ENCODE measurements around the gene NRDE2.

NRDE2 gene, protein sequence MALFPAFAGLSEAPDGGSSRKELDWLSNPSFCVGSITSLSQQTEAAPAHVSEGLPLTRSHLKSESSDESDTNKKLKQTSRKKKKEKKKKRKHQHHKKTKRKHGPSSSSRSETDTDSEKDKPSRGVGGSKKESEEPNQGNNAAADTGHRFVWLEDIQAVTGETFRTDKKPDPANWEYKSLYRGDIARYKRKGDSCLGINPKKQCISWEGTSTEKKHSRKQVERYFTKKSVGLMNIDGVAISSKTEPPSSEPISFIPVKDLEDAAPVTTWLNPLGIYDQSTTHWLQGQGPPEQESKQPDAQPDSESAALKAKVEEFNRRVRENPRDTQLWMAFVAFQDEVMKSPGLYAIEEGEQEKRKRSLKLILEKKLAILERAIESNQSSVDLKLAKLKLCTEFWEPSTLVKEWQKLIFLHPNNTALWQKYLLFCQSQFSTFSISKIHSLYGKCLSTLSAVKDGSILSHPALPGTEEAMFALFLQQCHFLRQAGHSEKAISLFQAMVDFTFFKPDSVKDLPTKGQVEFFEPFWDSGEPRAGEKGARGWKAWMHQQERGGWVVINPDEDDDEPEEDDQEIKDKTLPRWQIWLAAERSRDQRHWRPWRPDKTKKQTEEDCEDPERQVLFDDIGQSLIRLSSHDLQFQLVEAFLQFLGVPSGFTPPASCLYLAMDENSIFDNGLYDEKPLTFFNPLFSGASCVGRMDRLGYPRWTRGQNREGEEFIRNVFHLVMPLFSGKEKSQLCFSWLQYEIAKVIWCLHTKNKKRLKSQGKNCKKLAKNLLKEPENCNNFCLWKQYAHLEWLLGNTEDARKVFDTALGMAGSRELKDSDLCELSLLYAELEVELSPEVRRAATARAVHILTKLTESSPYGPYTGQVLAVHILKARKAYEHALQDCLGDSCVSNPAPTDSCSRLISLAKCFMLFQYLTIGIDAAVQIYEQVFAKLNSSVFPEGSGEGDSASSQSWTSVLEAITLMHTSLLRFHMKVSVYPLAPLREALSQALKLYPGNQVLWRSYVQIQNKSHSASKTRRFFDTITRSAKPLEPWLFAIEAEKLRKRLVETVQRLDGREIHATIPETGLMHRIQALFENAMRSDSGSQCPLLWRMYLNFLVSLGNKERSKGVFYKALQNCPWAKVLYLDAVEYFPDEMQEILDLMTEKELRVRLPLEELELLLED

DNA sequence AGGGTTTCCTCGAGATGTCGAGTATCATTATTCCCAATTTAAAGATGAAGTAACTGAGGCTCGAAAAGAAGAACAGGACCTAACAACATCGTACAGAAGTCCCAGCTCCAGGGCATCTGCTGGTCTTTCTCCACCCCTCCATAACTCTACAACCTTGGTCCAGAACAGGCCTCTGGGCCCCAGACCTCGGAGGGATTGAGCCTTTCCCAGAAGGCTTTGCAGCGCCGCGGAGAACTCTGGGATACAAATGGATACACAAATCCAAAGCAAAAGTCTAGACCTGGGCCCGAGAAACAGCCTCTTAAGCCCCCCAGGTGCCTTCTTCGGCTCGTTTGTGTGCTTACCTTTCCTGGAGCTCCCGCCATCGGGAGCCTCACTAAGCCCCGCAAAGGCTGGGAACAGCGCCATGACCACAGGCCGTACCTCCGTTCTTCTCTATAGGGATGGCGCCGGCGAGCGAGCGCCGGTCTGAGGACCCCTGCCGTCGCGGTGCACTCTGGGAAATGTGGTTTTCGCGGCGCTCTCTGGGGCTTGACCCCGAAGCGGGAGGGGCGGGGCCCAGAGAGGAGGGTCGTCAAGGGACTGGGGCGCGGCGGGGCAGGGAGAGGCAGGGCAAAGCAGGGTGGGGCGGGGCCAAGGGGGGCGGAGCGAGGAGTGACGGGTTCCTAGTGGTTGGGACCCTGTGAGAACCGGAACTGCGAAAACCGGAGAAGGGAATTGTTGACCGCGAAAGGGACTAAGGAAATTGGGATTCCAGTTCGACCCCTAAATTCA lies at the start of gene NRDE2:
Gene NRDE2 (minus strand): TSS at position 445 of the 774 bp plus-strand sequence. CDS start 37 bp downstream, at position 408.
- peak; percentile 100 for DNase-seq

DNA sequence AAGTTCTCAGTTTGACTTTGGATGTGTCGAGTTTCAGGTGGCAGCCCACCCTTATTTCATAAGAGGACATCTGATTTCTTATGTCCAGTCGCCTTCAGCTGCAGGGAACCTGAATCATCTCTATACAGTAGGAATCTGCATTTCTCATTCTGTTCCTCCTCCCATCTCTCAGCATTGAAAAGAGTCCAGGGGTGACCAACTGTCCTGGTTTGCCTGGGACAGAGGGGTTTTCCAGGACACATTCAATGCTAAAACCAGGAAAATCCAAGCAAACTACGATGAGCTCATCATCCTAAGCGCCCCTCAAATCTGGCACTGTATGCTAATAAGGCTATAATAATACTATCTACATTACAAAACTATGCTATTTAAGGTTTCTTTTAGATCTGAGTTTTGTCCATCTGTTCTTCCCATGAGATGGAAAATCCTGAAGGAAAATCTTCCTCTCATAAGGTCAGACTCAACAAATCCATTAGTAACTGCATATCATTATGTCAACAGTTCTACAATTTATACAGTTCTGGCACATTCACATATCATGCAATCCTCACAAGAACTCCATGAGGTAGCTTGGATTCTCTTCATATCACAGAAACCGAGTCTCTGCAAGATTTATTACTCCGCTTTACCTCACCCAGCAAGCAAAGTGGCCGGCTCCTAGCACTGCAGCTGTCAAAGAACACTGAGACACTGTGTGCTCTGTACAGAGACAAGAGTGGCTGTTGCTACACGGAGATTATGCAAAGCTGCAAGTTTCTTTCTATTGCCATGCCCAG lies 49.5 kb upstream of the NRDE2 start:
- DNase-seq, result peak; percentile 85

DNA sequence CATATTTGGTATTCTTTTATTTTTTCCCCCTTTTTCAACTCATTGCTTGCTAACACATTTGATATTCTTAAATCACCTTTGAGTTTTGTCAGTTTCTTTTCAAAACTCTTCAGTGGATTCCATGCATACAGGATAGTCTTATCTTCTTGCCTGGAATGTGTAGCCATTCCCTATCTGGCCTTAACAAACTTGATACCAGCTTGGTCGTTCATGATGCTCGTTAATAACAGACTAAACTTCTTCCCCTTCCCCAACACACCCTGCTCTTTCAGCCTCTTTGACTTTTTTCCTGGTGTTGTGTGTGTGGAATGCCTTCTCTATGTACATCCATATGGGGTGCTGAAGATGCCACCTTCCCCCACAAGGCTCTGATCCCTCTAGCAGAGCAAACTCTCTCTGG lies 47.4 kb upstream of the NRDE2 start:
- no peak for DNase-seq

DNA sequence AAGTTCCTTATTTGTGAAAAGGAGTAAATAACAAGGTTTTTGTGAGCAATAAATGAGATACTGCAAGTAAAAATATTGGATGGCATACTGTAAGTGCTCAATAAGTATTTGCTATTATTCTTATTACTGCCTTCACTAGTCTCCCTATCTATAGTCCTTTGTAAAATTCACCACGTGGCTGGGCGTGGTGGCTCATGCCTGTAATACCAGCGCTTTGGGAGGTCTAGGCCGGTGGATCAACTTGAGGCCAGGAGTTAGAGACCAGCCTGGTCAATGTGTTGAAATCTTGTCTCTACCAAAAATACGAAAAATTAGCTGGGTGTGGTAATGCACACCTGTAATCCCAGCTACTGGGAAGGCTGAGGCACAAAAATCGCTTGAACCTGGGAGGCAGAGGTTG lies 46.5 kb upstream of the NRDE2 start:
- DNase-seq, result no peak

DNA sequence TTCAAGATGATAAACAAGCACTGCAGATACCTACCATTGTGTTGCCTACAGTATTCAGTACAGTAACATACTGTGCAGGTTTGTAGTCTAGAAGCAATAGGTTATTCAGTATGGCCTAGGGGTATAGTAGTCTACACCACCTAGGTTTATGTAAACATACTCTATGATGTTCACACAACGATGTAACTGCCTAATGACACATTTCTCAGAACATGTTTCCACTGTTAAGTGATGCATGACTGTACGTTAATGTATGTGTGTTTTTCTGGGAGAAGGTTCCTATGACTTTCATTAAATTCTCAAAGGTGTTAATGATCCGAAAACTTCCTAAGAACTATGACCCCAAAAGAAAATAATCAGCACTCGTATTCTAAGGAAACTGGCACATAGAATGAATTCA lies 44.2 kb upstream of the NRDE2 start:
- peak; percentile 98 for DNase-seq

DNA sequence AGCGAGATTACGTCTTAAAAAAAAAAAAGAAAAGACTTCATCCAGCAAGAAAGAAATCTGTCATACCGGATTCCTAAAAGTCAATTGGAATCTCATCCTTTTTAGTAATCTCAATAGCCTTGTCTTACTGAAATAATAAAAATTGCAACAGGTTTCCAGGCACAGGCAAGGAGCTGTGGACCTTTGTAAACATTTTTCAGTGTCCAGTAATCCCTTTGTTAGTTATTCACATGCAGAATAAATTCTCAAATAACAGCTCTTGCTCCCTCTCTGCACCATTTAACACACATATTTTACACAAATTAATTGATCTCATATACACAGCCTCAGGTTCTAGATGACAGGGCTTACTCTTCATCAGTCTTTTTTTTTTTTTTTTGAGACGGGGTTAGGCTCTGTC lies 43.1 kb upstream of the NRDE2 start:
- DNase-seq, result no peak

DNA sequence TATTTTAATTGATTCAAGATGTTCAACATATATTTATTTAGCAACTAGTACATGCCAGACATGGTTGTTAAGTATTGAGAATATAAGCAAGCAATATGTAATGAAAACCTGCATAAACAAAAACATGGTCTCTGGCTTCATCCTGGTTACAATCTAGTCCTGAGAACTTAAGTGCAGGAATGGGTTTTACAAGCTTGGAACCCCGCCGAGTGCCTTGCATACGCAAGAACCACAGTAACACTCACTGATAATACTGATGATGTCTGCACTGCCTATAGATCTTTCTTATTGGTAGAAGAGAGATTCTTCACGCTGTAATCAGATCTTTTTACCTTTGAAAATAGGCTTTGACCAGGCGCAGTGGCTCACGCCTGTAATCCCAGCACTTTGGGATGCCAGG lies 42.1 kb upstream of the NRDE2 start:
- no peak for DNase-seq

DNA sequence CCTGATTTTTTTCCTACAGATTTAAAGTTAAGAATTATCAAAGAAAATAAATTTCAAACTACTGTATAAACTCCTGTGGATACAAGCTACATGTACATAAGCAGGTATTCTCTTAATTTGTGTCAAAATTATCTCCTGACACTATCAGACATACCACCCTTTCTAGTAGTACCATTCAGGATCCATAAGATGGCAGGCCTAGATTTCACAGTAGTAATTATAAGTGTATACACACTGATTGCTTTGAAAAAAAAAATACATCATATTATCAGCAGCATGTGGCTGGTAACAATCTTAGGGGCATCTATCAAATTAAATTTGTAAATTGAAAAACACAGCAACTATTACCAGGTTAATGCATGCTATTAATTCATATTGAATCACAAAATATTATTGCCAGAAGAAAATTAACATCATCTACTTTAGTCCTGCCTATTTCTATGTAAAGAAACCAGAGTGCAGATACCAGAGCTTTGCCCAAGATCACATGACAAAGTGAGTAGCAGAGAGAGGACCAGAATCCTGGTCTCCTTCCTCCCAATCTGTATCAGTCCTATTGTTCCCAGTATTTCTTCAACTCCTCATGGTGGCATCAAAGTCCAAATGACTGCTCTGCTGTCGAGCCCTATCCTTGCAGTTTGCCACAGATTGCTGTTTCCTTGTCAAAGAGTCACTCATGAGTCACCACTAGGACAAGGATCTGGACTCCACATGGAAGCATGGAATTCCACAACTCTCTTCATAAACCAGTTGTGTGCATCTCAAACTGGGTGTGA lies 37.4 kb upstream of the NRDE2 start:
- peak; percentile 36 for DNase-seq

DNA sequence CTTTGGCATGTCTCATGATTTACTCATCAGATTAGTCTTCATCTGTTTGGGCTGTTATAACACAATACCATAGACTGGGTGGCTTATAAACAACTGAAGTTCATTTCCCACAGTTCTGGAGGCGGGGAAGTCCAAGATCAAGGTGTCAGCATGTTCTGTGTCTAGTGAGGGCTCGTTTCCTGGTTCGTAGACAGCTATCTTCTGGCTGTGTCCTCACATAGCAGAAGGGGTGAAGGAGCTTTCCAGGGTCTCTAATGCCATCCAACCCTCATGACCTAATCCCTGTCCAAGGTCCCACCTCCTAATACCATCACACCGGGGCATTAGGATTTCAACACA lies 30.8 kb upstream of the NRDE2 start:
- no peak for DNase-seq

DNA sequence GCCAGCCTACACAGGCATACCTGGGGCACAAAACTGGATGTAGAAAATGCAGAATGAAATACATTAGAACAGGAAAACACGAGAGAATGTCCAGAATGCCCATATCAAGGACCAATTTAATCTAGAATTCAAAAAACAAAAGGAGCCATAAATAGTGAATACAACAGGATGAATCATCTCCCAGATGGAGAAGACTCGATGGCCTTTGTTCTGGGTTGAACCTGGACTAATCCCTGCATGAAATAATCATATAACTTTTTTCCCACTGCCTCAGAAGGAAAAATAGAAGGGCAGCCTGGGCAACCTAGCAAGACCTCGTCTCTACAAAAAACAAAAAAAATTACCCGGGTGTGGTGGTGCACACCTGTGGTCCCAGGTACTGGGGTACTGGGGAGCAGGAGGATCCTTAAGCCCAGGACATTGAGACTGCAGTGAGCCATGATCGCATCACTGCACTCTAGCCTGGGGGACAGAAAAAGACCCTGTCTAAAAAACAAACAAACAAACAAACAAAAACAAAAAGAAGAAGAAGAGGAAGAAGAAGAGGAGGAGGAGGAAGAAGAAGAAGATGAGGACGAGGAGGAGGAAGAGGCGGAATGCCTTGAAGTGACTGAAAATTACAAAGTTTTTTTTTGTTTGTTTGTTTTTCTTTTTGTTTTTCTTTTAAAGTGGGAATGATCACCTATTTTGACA lies 30.3 kb upstream of the NRDE2 start:
- DNase-seq, result no peak

DNA sequence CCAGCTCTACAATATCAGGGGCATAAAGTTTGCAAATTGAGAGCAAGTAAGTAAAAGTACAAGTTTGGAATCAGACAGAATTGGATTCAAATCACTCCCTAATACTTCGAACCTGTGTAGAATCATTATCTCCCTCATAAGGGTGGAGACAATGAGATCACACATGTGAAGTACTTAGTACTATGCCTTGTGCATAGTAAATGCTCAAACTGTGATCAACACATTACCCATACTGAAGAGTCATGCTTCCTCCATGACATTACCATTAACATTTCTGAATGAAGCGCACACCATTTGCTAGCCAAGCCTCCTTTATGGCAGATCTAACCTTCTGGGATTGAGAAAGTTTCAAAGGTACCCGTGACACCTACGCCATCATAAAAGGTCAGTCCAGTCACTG lies 26.6 kb upstream of the NRDE2 start:
- DNase-seq, result no peak

DNA sequence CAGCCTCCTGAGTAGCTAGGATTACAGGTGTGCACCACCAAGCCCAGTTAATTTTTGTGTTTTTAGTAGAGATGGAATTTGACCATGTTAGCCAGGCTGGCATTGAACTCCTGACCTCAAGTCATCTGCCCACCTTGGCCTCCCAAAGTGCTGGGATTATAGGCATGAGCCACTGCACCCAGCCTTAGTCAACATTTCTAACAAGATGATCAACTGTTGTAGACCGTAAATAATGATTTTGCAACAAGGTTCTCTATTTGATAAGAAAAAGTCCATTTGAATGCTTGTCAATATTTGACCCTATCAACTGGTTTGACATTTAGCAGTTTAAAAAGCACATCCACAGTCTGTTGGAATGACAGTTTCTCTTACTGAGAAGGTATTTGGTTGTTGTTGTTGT lies 25.2 kb upstream of the NRDE2 start:
- DNase-seq, result no peak

DNA sequence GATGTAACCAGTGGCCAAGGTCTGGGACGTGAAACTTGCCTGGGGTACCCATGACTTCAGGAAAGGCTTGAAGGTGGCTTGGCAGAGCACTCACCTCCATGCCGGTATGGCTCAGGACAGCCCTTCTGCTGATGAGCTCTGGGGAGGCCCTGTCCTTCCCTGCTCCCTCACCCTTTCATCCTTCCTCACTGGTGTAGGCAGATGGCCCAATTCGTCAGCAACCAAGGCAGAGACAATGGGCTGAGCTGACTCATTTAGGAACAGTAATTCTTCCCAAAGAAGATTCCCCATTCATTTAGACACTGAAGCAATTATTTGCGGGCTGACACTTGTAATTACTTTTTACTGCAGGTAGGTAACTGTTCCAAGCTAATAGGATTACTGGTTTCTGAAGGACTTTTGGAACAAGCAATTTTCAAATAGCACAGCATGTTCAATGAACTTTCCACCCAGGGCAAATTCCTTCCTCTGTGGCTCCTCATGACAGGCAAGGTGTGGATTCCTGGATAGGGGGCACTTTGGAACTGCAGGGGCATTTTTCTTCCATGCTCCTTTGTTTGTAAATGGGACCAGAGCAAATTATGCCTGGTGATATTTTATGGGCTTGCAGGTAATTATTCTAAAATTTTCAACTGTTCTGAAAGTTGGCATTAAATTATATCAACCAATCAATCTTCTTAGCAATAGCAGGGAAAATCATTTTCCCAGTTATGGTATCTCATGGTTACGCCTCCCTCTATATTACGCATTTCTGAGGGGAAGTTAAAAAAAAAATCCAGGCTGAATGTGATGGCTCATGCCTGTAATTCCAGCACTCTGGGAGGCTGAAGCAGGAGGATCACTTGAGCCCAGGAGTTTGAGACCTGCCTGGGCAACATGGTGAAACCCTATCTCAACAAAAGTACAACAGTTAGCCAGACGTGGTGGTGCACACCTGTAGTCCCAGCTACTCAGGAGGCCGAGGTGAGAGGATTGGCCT lies 24.1 kb upstream of the NRDE2 start:
- DNase-seq, result peak; percentile 91

DNA sequence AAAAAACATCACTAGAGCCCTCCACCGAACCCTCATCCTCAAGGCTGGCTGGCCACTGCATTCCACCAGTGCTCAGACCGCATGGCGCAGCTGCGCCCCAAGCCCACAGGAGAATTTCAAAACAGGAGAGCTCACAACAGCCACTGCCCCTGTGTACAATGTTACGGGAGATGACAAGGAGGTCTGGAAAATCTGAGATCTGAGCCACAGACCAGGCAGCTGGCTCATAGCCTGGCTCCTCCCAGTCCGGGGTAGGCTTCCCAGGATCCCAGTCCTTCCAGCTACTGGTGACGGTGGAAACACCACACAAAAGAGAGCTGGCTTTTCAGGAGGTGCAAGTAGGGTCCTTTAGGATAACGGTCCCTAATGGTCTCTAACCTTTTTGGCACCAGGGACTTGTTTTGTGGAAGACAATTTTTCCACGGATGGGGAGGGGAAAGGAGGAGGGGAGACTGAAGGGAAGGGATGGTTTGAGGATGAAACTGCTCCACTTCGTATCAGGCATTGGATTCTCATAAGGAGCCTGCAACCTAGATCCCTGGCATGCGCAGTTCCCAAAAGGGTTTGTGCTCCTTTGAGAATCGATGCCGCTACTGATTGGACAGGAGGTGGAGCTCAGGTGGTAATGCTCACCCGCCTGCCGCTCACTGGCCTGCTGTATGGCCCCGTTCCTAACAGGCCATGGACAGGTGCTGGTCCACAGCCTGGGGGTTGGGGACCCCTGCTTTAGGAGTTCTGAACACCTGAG lies 23.0 kb upstream of the NRDE2 start:
- no peak for DNase-seq

DNA sequence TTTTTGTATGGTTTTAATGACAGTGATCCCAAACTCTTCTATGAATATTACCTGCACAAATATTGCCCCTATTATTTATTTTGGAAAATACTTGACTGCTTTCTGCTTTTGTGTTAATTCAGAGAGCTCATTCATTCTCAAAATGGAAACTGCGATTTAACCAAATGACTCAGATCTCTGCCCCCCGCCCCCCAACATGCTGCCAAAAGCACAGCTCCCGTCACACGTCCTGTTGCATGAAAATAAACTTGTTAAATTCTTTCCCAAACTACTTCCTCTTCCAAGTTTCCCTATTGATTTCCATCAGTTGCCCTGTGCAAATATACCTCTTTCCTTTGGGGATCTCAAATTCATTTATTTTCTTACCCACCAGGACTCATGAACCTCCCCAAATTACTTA lies 18.0 kb upstream of the NRDE2 start:
- no peak for DNase-seq

DNA sequence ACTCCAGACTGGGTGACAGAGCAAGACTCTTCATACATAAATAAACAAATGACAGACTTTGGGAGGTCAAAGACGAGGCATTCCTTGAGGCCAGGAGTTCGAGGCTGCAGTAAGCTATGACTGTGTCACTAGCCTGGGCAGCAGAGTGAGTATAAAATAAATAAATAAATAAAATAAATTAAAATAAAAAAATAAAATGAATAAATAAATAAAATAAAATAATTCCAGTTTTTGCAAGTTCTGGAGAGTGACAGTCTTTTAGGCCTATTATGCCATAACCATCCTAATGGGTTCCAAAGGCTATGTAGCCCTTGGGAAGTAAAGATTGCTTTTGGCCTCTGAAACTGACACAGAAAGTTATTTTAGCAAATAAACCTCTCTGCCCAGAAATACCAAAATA lies 16.5 kb upstream of the NRDE2 start:
- DNase-seq, result no peak

DNA sequence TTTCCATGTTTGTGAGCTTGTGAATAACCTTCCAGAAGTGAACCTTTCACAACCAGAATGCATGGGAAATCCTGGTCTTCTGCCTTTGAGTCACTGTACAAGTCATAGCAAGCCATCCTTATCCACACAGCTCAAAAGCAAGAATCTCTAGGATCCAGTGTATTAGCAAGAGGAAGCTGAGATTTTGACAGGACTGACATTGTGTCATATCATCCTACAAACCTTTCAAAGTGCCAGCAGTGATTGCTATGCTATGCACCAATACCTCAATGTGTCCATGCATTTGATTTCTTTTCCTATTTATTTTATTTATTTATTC lies 13.5 kb upstream of the NRDE2 start:
- peak; percentile 39 for DNase-seq

DNA sequence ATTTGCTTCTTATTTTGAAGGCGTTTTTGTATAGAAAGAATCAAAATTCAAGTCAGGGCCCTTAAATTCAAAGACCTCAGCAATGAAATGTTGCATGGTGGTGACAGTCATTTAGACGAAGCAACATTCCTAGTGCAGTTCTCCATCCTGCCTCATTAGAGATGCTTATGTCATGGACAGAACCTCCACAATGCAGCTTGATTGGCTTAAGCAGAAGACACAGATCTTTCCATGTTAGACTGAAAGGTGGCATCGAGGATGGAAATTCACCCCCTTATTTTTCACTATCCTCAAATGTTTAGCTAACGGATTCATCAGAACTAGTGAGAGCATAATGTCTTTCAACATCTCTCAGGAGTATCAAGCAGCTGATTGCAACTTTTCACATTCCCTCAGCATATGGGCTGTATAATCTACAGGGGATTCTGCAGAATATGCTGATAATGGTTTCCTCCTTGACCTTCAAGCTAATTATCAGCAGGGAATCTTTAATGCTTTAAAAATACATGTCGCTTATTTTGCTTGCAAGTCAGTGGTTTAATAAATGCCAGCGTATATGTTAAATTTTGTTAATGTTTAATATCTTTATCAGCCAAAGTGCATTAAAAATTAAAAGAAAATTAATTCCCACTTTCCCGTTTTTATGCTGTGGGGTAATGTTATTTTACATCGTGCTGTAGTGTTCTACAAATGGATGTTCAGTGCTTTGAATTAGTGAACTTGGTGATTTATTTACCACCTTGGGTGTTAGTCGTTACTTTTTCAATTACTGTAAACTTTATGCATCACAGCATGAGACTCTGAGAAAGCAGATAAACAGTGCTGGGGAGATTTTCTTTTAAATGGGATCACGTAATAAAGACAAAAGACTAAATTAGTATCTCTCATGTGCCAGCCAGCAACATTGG lies 12.8 kb upstream of the NRDE2 start:
- peak; percentile 34 for DNase-seq

Data from NCI-H69 (cell line).